H9 (cell line): ENCODE results near the gene GAL3ST1. TPM values are rescaled to one million over a fixed set of nuclear protein-coding genes. Genes with fewer than 3 reads are reported as not detected.

Experiments used
- DNase-seq: peaks from one replicate; pipeline ENCODE4 v3.0.0-alpha.2; 2017
- H2AFZ ChIP-seq: one replicate; pipeline ENCODE4 v1.6.1; 2013; ENCODE audit warnings: mild to moderate bottlenecking, low read length, control low read depth, moderate library complexity
- H2AK5ac ChIP-seq: 2 replicates; pipeline ENCODE4 v1.6.1; 2013; ENCODE audit warnings: low read length, control low read depth, mixed read lengths; ENCODE audit not compliant: insufficient read length
- H2BK120ac ChIP-seq: one replicate; pipeline ENCODE4 v1.6.1; 2013; ENCODE audit warnings: low read depth, mild to moderate bottlenecking, low read length, control low read depth, inconsistent platforms; ENCODE audit not compliant: poor library complexity, severe bottlenecking
- H2BK12ac ChIP-seq: 2 replicates; pipeline ENCODE4 v1.6.1; 2013; ENCODE audit warnings: low read length, control low read depth, mixed read lengths, low read depth; ENCODE audit not compliant: insufficient read length
- H2BK15ac ChIP-seq: 2 replicates; pipeline ENCODE4 v1.6.1; 2013; ENCODE audit warnings: low read depth, low read length, control low read depth
- H2BK20ac ChIP-seq: one replicate; pipeline ENCODE4 v1.6.1; 2013; ENCODE audit warnings: low read depth, mild to moderate bottlenecking, low read length, control low read depth, inconsistent platforms; ENCODE audit not compliant: poor library complexity, severe bottlenecking
- H2BK5ac ChIP-seq: 2 replicates; pipeline ENCODE4 v1.6.1; 2013; ENCODE audit warnings: low read length, control low read depth, mixed read lengths; ENCODE audit not compliant: insufficient read length
- H3K14ac ChIP-seq: 2 replicates; pipeline ENCODE4 v1.6.1; 2013; ENCODE audit warnings: low read length, control low read depth; ENCODE audit not compliant: insufficient read depth
- H3K18ac ChIP-seq: 2 replicates; pipeline ENCODE4 v1.6.1; 2013; ENCODE audit warnings: low read depth, mild to moderate bottlenecking, mixed read lengths, low read length, control low read depth; ENCODE audit not compliant: insufficient read length
- H3K23ac ChIP-seq: 2 replicates; pipeline ENCODE4 v1.6.1; 2013; ENCODE audit warnings: low read length, control low read depth, mixed read lengths, low read depth; ENCODE audit not compliant: insufficient read length
- H3K23me2 ChIP-seq: 2 replicates; pipeline ENCODE4 v1.6.1; 2013; ENCODE audit warnings: low read depth, mild to moderate bottlenecking, mixed read lengths, low read length, control low read depth; ENCODE audit not compliant: insufficient read length, poor library complexity, severe bottlenecking
- H3K27ac ChIP-seq: 2 replicates; pipeline ENCODE4 v1.5.1; 2013; ENCODE audit warnings: low read length, control low read depth, mixed read lengths, low read depth; ENCODE audit not compliant: insufficient read length
- H3K27me3 ChIP-seq: 2 replicates; pipeline ENCODE4 v1.6.1; 2013; ENCODE audit warnings: low read length, control low read depth, inconsistent platforms; ENCODE audit not compliant: insufficient read depth
- H3K4ac ChIP-seq: 2 replicates; pipeline ENCODE4 v1.6.1; 2013; ENCODE audit warnings: low read depth, mild to moderate bottlenecking, control low read depth, inconsistent platforms, low read length, moderate library complexity
- H3K4me1 ChIP-seq: 2 replicates; pipeline ENCODE4 v1.6.1; 2013; ENCODE audit warnings: low read length, control low read depth, inconsistent platforms; ENCODE audit not compliant: insufficient read depth
- H3K4me2 ChIP-seq: 2 replicates; pipeline ENCODE4 v1.6.1; 2013; ENCODE audit warnings: low read length, control low read depth, mixed read lengths; ENCODE audit not compliant: insufficient read length, insufficient read depth
- H3K56ac ChIP-seq: 2 replicates; pipeline ENCODE4 v1.6.1; 2013; ENCODE audit warnings: low read depth, mild to moderate bottlenecking, mixed read lengths, low read length, control low read depth; ENCODE audit not compliant: insufficient read length
- H3K79me1 ChIP-seq: 2 replicates; pipeline ENCODE4 v1.6.1; 2013; ENCODE audit warnings: low read depth, mild to moderate bottlenecking, moderate library complexity, low read length, control low read depth, inconsistent platforms; ENCODE audit not compliant: insufficient read depth, poor library complexity, severe bottlenecking
- H3K79me2 ChIP-seq: 2 replicates; pipeline ENCODE4 v1.6.1; 2013; ENCODE audit warnings: low read length, control low read depth, inconsistent platforms; ENCODE audit not compliant: insufficient read depth
- H3K9ac ChIP-seq: 2 replicates; pipeline ENCODE4 v1.6.1; 2013; ENCODE audit warnings: low read length, control low read depth, mixed read lengths; ENCODE audit not compliant: insufficient read length; ENCODE audit errors: extremely low read depth
- H3K9me3 ChIP-seq: one replicate; pipeline ENCODE4 v1.6.1; 2013; ENCODE audit warnings: low read depth, low read length, inconsistent platforms; ENCODE audit not compliant: control insufficient read depth
- H3T11ph ChIP-seq: one replicate; pipeline ENCODE4 v1.6.1; 2013; ENCODE audit warnings: mild to moderate bottlenecking, low read length, control low read depth, inconsistent platforms
- H4K20me1 ChIP-seq: one replicate; pipeline ENCODE4 v1.6.1; 2013; ENCODE audit not compliant: control insufficient read depth, insufficient read length, insufficient read depth
- H4K5ac ChIP-seq: 2 replicates; pipeline ENCODE4 v1.6.1; 2013; ENCODE audit warnings: low read depth, mild to moderate bottlenecking, mixed read lengths, low read length, control low read depth; ENCODE audit not compliant: insufficient read length
- H4K8ac ChIP-seq: replicated peaks from 2 replicates; pipeline ENCODE4 v1.6.1; 2013; ENCODE audit warnings: low read length, control low read depth, mixed read lengths, low read depth; ENCODE audit not compliant: insufficient read length
- H4K91ac ChIP-seq: 2 replicates; pipeline ENCODE4 v1.6.1; 2013; ENCODE audit warnings: low read depth, mild to moderate bottlenecking, moderate library complexity, mixed read lengths, low read length, control low read depth; ENCODE audit not compliant: insufficient read length
- H3K27ac Mint-ChIP-seq, 3 experiments: 2 replicates in 2 of 3; 3 replicates in 1 of 3; pipeline ENCODE4 v1.8.0; 2020 to 2021; ENCODE audit warnings: mixed read lengths in 3 of 3, mild to moderate bottlenecking in 1 of 3, moderate library complexity in 1 of 3
- H3K27me3 Mint-ChIP-seq: 2 replicates; pipeline ENCODE4 v1.8.0; 2021; ENCODE audit warnings: low read depth, mild to moderate bottlenecking, moderate library complexity, mixed read lengths
- H3K36me3 Mint-ChIP-seq, 3 experiments: 2 replicates in 2 of 3; 3 replicates in 1 of 3; pipeline ENCODE4 v1.8.0; 2020 to 2021; ENCODE audit warnings: low read depth in 3 of 3, mixed read lengths in 3 of 3; ENCODE audit not compliant: insufficient read depth in 1 of 3
- H3K4me1 Mint-ChIP-seq, 2 experiments: 2 replicates each; pipeline ENCODE4 v1.8.0; 2020; ENCODE audit warnings: mixed read lengths in 2 of 2
- H3K4me3 Mint-ChIP-seq, 2 experiments: 2 replicates in 1 of 2; 3 replicates in 1 of 2; pipeline ENCODE4 v1.8.0; 2020 to 2021; ENCODE audit warnings: mild to moderate bottlenecking in 2 of 2, mixed read lengths in 2 of 2, moderate library complexity in 1 of 2
- H3K9me3 Mint-ChIP-seq, 2 experiments: 2 replicates in 1 of 2; 3 replicates in 1 of 2; pipeline ENCODE4 v1.8.0; 2020; ENCODE audit warnings: mild to moderate bottlenecking in 2 of 2, mixed read lengths in 2 of 2, moderate library complexity in 1 of 2
- CTCF ChIP-seq: fragments of 200-600 bp; sonication (generic); conservative IDR thresholded peaks from 3 replicates; pipeline ENCODE4 v1.8.0; 2021; ENCODE audit warnings: antibody characterized with exemption, mild to moderate bottlenecking
- WGBS: extraction: QIAGEN DNeasy Blood & Tissue Kit; methylation state at CpG from one replicate; pipeline ENCODE4 v1.1.7; 2013; ENCODE audit warnings: missing lambda C conversion rate, low lambda C conversion rate, mixed read lengths; ENCODE audit not compliant: insufficient read length; ENCODE audit errors: extremely low coverage; 5-methylcytosine and 5-hydroxymethylcytosine counted together
- total RNA-seq: library from RNA; stranded (reverse); gene quantifications from 2 replicates; pipeline ENCODE4 v1.2.1, GENCODE V29; 2021

Gene GAL3ST1
- total RNA-seq, 1 experiment from 2014 or later: 5.1 TPM

GRCh38 chr22:30602049-30602448, 27.6 kb upstream of the GAL3ST1 start:
- Mint-ChIP-seq H3K36me3 (no peaks in the 10 kb centered on the region; a peak in 1 of 7 replicates), H3K9me3 (peaks cover 0 to 3% of the 10 kb centered on the region in 2 experiments; a peak in 2 of 5 replicates), H3K27me3 (no peaks in the 10 kb centered on the region), H3K4me3 (no peak overlapping the region), H3K4me1 (peaks cover 13 to 23% of the 10 kb centered on the region in 2 experiments), H3K27ac (peak overlapping the region in 1 of 3 experiments; percentile 49; a peak in 1 of 7 replicates)
- H4K5ac ChIP-seq: no peak overlapping the region
- no peaks in the 10 kb centered on the region for H3K79me1 ChIP-seq
- no peak overlapping the region for H2AFZ ChIP-seq
- no peak overlapping the region for H2BK120ac ChIP-seq
- H3K27ac ChIP-seq: no peak overlapping the region
- no peak overlapping the region for H3K4ac ChIP-seq
- H4K20me1 ChIP-seq: no peaks in the 10 kb centered on the region
- no peak overlapping the region for H4K91ac ChIP-seq
- H3K27me3 ChIP-seq: no peaks in the 10 kb centered on the region
- H2BK20ac ChIP-seq: no peak overlapping the region
- peak; percentile 68 for TF ChIP-seq CTCF
- no peaks in the 10 kb centered on the region for H3K79me2 ChIP-seq
- no peak overlapping the region for H3K14ac ChIP-seq
- no peak overlapping the region for H2BK12ac ChIP-seq
- no peak overlapping the region for H4K8ac ChIP-seq
- H3K4me2 ChIP-seq: no peak overlapping the region
- peak; percentile 44 for DNase-seq
- H3K23ac ChIP-seq: no peak overlapping the region
- H2BK5ac ChIP-seq: no peak overlapping the region
- no peak overlapping the region for H3K9ac ChIP-seq
- no CpG with 5 or more reads among the region's 3 CpGs for WGBS
- no peaks in the 10 kb centered on the region for H3K4me1 ChIP-seq
- no peaks in the 10 kb centered on the region for H3K9me3 ChIP-seq
- H2BK15ac ChIP-seq: no peak overlapping the region
- H3K18ac ChIP-seq: no peak overlapping the region
- H2AK5ac ChIP-seq: no peak overlapping the region
- H3K23me2 ChIP-seq: peaks cover 3% of the 10 kb centered on the region
- H3K56ac ChIP-seq: no peak overlapping the region
- H3T11ph ChIP-seq: no peak overlapping the region
